GM21717 (cell line): ENCODE measurements around the gene DNAH7.

Source experiments
- ATAC-seq: cut with Tn5 transposase; IDR thresholded peaks from one replicate; pipeline ENCODE4 v1.9.1; 2021; ENCODE audit warnings: mild to moderate bottlenecking, moderate library complexity; ENCODE audit not compliant: unreplicated experiment

DNAH7 gene

GRCh38 chr2:196079052-196079451, 10.4 kb upstream of the DNAH7 start:
- no peak for ATAC-seq

GRCh38 chr2:196077821-196078220, 9.2 kb upstream of the DNAH7 start:
- no peak for ATAC-seq

- peak; percentile 72 for ATAC-seq
Measured at GRCh38 chr2:196076778-196077568, 8.3 kb upstream of the DNAH7 start.

- ATAC-seq = no peak
Measured at GRCh38 chr2:196075196-196075595, 6.6 kb upstream of the DNAH7 start.

GRCh38 chr2:196074631-196075030, 6.0 kb upstream of the DNAH7 start:
- ATAC-seq = no peak

- no peak for ATAC-seq
Measured at GRCh38 chr2:196073521-196073920, 4.9 kb upstream of the DNAH7 start.

GRCh38 chr2:196067088-196067382, 1.6 kb downstream of the DNAH7 start:
- ATAC-seq = no peak

- ATAC-seq = no peak
Measured at GRCh38 chr2:196066291-196067087, 2.1 kb downstream of the DNAH7 start.

- no peak for ATAC-seq
Measured at GRCh38 chr2:196063773-196064172, 4.9 kb downstream of the DNAH7 start.

GRCh38 chr2:196059491-196059960, 9.1 kb downstream of the DNAH7 start:
- ATAC-seq = no peak

- ATAC-seq = no peak
Measured at GRCh38 chr2:196054631-196055030, 14.0 kb downstream of the DNAH7 start.

- ATAC-seq = peak; percentile 81
Measured at GRCh38 chr2:196046123-196046917, 22.3 kb downstream of the DNAH7 start.

GRCh38 chr2:196041786-196042185, 26.9 kb downstream of the DNAH7 start:
- no peak for ATAC-seq

- ATAC-seq = no peak
Measured at GRCh38 chr2:196040218-196040617, 28.4 kb downstream of the DNAH7 start.

- no peak for ATAC-seq
Measured at GRCh38 chr2:196036442-196036841, 32.2 kb downstream of the DNAH7 start.

- ATAC-seq = no peak
Measured at GRCh38 chr2:196018037-196018436, 50.6 kb downstream of the DNAH7 start.

- ATAC-seq = no peak
Measured at GRCh38 chr2:196012314-196012713, 56.3 kb downstream of the DNAH7 start.

GRCh38 chr2:196000551-196000950, 68.1 kb downstream of the DNAH7 start:
- ATAC-seq = no peak

- no peak for ATAC-seq
Measured at GRCh38 chr2:195998070-195998469, 70.6 kb downstream of the DNAH7 start.

GRCh38 chr2:195995499-195995898, 73.1 kb downstream of the DNAH7 start:
- no peak for ATAC-seq

GRCh38 chr2:195993623-195994022, 75.0 kb downstream of the DNAH7 start:
- no peak for ATAC-seq
